Trophoblast cell (in vitro differentiated cells and primary cell): ENCODE data around the gene MCMBP.

Source experiments
- DNase-seq, 2 donors: peaks; one replicate each; pipeline ENCODE4 v3.0.0-alpha.2; 2016
- H2AFZ ChIP-seq: 2 replicates; pipeline ENCODE4 v1.6.1; 2013; ENCODE audit warnings: low read length, moderate library complexity, mild to moderate bottlenecking; ENCODE audit not compliant: insufficient read depth, poor library complexity
- H2AK5ac ChIP-seq: 2 replicates; pipeline ENCODE4 v1.6.1; 2013; ENCODE audit warnings: mild to moderate bottlenecking, low read length
- H2BK120ac ChIP-seq: 2 replicates; pipeline ENCODE4 v1.6.1; 2013; ENCODE audit warnings: low read length, mild to moderate bottlenecking, moderate library complexity; ENCODE audit not compliant: insufficient read depth, poor library complexity
- H2BK12ac ChIP-seq: 2 replicates; pipeline ENCODE4 v1.6.1; 2013; ENCODE audit warnings: mild to moderate bottlenecking, low read length, moderate library complexity
- H2BK5ac ChIP-seq: 2 replicates; pipeline ENCODE4 v1.6.1; 2013; ENCODE audit warnings: low read length, low read depth, moderate library complexity, mild to moderate bottlenecking; ENCODE audit not compliant: poor library complexity
- H3K14ac ChIP-seq: 2 replicates; pipeline ENCODE4 v1.6.1; 2013; ENCODE audit warnings: mild to moderate bottlenecking, low read length
- H3K18ac ChIP-seq: 2 replicates; pipeline ENCODE4 v1.6.1; 2013; ENCODE audit warnings: mild to moderate bottlenecking, low read length
- H3K23ac ChIP-seq: 2 replicates; pipeline ENCODE4 v1.6.1; 2013; ENCODE audit warnings: low read length
- H3K27ac ChIP-seq: 2 replicates; pipeline ENCODE4 v1.5.1; 2013; ENCODE audit warnings: low read depth, mild to moderate bottlenecking, inconsistent platforms, low read length, moderate library complexity
- H3K27me3 ChIP-seq: 2 replicates; pipeline ENCODE4 v1.6.1; 2013; ENCODE audit warnings: inconsistent platforms, mild to moderate bottlenecking, low read length, moderate library complexity; ENCODE audit not compliant: insufficient read depth
- H3K36me3 ChIP-seq, 2 experiments: 1 replicate in 1 of 2; 2 replicates in 1 of 2; pipeline ENCODE4 v1.6.1; 2013; ENCODE audit warnings: low read length in 2 of 2, mild to moderate bottlenecking in 2 of 2, moderate library complexity in 1 of 2; ENCODE audit not compliant: insufficient read depth in 2 of 2, control insufficient read depth in 1 of 2
- H3K4ac ChIP-seq: 2 replicates; pipeline ENCODE4 v1.6.1; 2013; ENCODE audit warnings: low read depth, mild to moderate bottlenecking, low read length, moderate library complexity
- H3K4me1 ChIP-seq, 2 experiments: 1 replicate in 1 of 2; 2 replicates in 1 of 2; pipeline ENCODE4 v1.6.1; 2013; ENCODE audit warnings: low read length in 2 of 2, mild to moderate bottlenecking in 2 of 2, moderate library complexity in 1 of 2; ENCODE audit not compliant: insufficient read depth in 2 of 2, control insufficient read depth in 1 of 2
- H3K4me2 ChIP-seq: 2 replicates; pipeline ENCODE4 v1.6.1; 2013; ENCODE audit warnings: inconsistent platforms, mild to moderate bottlenecking, low read length, moderate library complexity
- H3K4me3 ChIP-seq: 2 replicates; pipeline ENCODE4 v1.5.1; 2013; ENCODE audit warnings: mild to moderate bottlenecking, low read depth, low read length, inconsistent platforms
- H3K79me1 ChIP-seq: one replicate; pipeline ENCODE4 v1.6.1; 2013; ENCODE audit warnings: low read length
- H3K79me2 ChIP-seq: 2 replicates; pipeline ENCODE4 v1.6.1; 2013; ENCODE audit warnings: low read length, mild to moderate bottlenecking; ENCODE audit not compliant: control insufficient read depth, insufficient read depth, poor library complexity
- H3K9ac ChIP-seq: 2 replicates; pipeline ENCODE4 v1.6.1; 2013; ENCODE audit warnings: mild to moderate bottlenecking, low read length
- H3K9me3 ChIP-seq: 2 replicates; pipeline ENCODE4 v1.6.1; 2013; ENCODE audit warnings: low read depth, mild to moderate bottlenecking, control low read depth, inconsistent platforms, low read length; ENCODE audit not compliant: insufficient read depth
- H4K12ac ChIP-seq: 2 replicates; pipeline ENCODE4 v1.6.1; 2013; ENCODE audit warnings: low read depth, mild to moderate bottlenecking, low read length, moderate library complexity
- H4K8ac ChIP-seq: 2 replicates; pipeline ENCODE4 v1.6.1; 2013; ENCODE audit warnings: low read depth, mild to moderate bottlenecking, low read length, moderate library complexity
- H4K91ac ChIP-seq: one replicate; pipeline ENCODE4 v1.6.1; 2013; ENCODE audit warnings: low read depth, mild to moderate bottlenecking, low read length, moderate library complexity
- WGBS: extraction: QIAGEN DNeasy Blood & Tissue Kit; methylation state at CpG from one replicate; pipeline ENCODE4 v1.1.7; 2013; ENCODE audit warnings: missing lambda C conversion rate; ENCODE audit not compliant: insufficient read length, insufficient coverage; ENCODE audit errors: extremely low coverage; 5-methylcytosine and 5-hydroxymethylcytosine counted together

Gene MCMBP

DNA sequence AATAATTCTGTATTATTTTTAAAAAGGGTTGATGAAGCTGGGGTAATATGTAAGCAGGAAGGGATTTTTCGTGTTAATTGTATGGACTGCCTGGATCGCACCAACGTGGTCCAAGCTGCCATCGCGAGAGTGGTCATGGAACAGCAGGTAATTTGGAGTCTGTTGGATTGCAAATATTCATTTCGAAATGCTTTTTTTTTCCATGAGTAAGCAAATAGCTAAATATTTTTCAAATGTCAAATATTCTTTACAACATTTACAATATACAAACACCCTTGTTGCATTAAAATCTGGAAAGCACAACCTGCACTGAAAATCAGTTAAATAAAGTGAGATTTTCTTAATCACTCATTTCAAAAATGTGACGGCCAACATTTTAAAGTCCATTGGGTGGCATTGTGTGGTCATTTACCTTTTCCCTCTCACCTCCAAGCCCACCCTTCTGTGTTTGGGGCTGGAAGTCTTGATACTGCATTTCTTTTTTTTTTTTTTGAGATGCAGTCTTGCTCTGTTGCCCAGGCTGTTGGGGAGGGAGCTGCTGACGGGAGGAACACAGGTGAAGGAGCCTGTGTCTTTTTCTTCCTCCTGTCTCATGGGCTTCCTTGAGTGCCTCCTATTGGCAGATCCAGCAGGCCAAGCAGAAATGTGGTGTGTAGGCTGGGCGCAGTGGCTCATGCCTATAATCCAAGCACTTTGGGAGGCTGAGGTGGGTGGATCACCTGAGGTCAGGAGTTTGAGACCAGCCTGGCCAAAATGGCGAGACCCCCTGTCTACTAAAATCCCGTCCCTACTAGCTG, 66.1 kb downstream of the MCMBP start:
- Histone ChIP-seq H2BK120ac (no peak overlapping the region), H3K79me1 (no peaks in the 10 kb centered on the region), H3K23ac (no peak overlapping the region), H3K4me2 (no peak overlapping the region), H3K14ac (no peak overlapping the region), H3K36me3 (peaks cover 7 to 8% of the 10 kb centered on the region in 2 experiments), H3K4ac (no peak overlapping the region), H4K12ac (no peak overlapping the region), H3K79me2 (no peaks in the 10 kb centered on the region), H4K8ac (no peak overlapping the region), H4K91ac (no peak overlapping the region), H3K4me3 (no peak overlapping the region), H3K27me3 (no peaks in the 10 kb centered on the region), H2AFZ (no peak overlapping the region), H3K9me3 (no peaks in the 10 kb centered on the region), H3K9ac (no peak overlapping the region), H2BK5ac (no peak overlapping the region), H3K27ac (no peak overlapping the region), H3K18ac (no peak overlapping the region), H2AK5ac (no peak overlapping the region), H3K4me1 (no peaks in the 10 kb centered on the region), H2BK12ac (no peak overlapping the region)
- no CpG with 5 or more reads among the region's 11 CpGs for WGBS
- no peak for DNase-seq

DNA sequence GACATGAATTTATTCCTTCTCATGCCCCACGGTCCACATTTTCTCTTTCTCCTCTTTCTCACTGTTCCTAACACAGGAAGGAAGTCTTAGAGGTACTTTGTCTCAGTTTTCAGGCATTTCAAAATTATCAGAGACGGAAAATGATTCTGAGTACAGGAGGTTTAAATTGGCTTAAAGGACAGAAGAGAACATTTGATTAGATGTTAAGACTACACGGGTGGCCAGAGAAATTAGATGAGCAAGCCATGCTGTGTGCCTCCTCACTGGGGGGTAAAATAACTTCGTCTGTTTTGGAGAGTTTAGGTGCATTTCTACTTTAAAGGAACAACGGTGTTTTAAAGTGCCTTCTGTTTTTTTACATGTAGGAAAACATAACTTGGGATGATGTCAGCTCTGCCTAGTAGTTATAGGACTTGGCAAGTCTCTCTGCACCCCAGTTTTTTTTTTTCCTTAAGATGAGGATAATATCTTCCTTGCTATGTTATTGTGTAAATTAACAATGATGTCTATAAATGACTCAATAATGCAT, 66.9 kb downstream of the MCMBP start:
- H3K27ac ChIP-seq: no peak overlapping the region
- no peak for DNase-seq
- H3K18ac ChIP-seq: no peak overlapping the region
- WGBS: no CpG with 5 or more reads among the region's 5 CpGs
- H4K91ac ChIP-seq: no peak overlapping the region
- H3K79me1 ChIP-seq: no peaks in the 10 kb centered on the region
- no peak overlapping the region for H3K4me2 ChIP-seq
- no peak overlapping the region for H4K12ac ChIP-seq
- no peak overlapping the region for H3K14ac ChIP-seq
- H2AK5ac ChIP-seq: no peak overlapping the region
- no peak overlapping the region for H3K4ac ChIP-seq
- no peaks in the 10 kb centered on the region for H3K9me3 ChIP-seq
- no peak overlapping the region for H3K4me3 ChIP-seq
- H3K9ac ChIP-seq: no peak overlapping the region
- no peak overlapping the region for H4K8ac ChIP-seq
- no peak overlapping the region for H2BK12ac ChIP-seq
- H2BK5ac ChIP-seq: no peak overlapping the region
- no peaks in the 10 kb centered on the region for H3K4me1 ChIP-seq
- H3K23ac ChIP-seq: no peak overlapping the region
- H3K79me2 ChIP-seq: no peaks in the 10 kb centered on the region
- H2AFZ ChIP-seq: no peak overlapping the region
- H2BK120ac ChIP-seq: no peak overlapping the region
- no peaks in the 10 kb centered on the region for H3K27me3 ChIP-seq
- H3K36me3 ChIP-seq: peaks cover 7 to 8% of the 10 kb centered on the region in 2 experiments

DNA sequence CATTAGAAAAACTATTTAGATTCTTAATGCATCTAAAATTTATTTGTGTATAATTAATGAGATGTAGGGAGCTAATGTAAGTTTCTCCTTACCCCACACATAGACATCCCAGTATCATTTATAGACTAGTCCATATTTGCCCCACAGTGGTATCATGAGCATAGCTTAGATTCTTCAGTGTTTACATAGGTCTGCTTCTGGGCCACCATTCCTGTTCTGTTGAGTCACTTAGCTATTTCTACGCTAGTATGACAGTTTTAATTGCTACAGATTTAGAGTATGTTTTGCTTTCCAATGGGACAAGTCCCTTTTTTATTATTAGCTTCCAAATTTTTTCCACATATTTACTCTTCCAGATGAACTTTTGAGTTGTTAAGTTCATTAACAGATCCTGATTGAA, 69.4 kb downstream of the MCMBP start:
- H3K36me3 ChIP-seq: peaks cover 7 to 8% of the 10 kb centered on the region in 2 experiments
- H4K8ac ChIP-seq: no peak overlapping the region
- H3K4me1 ChIP-seq: no peaks in the 10 kb centered on the region
- no peak overlapping the region for H4K12ac ChIP-seq
- no peak overlapping the region for H2BK120ac ChIP-seq
- no peaks in the 10 kb centered on the region for H3K9me3 ChIP-seq
- H2AK5ac ChIP-seq: no peak overlapping the region
- H2BK12ac ChIP-seq: no peak overlapping the region
- no CpG with 5 or more reads among the region's 1 CpG for WGBS
- no peaks in the 10 kb centered on the region for H3K79me1 ChIP-seq
- no peak overlapping the region for H3K23ac ChIP-seq
- DNase-seq: peak; percentile 23 to 75
- no peak overlapping the region for H4K91ac ChIP-seq
- no peak overlapping the region for H3K4ac ChIP-seq
- H3K4me3 ChIP-seq: no peak overlapping the region
- H2AFZ ChIP-seq: no peak overlapping the region
- no peak overlapping the region for H3K14ac ChIP-seq
- no peak overlapping the region for H3K18ac ChIP-seq
- no peak overlapping the region for H2BK5ac ChIP-seq
- H3K27ac ChIP-seq: no peak overlapping the region
- H3K4me2 ChIP-seq: no peak overlapping the region
- H3K27me3 ChIP-seq: no peaks in the 10 kb centered on the region
- no peaks in the 10 kb centered on the region for H3K79me2 ChIP-seq
- H3K9ac ChIP-seq: no peak overlapping the region

DNA sequence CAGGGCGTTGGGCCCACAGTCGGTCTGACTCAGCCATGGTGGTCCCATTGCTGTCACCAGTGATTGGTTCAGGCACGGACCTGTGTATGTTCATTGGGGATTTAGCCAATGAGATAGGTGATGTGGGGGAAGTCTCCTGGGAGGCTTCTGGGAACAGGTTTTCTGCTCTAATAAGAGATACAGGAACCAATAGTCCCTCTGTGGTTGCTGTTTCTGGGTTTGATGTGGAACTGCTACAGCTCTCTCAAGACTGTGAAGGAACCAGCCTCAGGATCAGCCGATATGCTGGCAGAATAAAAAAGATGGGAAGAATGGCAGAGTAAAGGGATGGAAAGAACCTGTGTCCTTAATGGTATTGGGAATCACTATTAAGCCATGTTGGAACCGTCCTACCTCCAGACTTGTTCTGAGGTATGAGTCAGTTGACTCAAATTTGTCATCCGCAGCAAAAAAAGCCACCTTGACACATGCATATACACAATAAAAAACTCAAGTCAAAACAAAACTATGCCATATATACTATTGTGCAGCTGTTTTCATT, 70.6 kb downstream of the MCMBP start:
- Histone ChIP-seq H3K4me3 (no peak overlapping the region), H2BK12ac (peak overlapping the region; percentile 43)
- DNase-seq: peak in 1 of 2 donors; percentile 38

More for the DNA sequence above, 70.6 kb downstream of the MCMBP start:
- Histone ChIP-seq H3K27me3 (no peaks in the 10 kb centered on the region), H3K18ac (no peak overlapping the region), H3K79me1 (no peaks in the 10 kb centered on the region), H3K9me3 (no peaks in the 10 kb centered on the region), H4K8ac (no peak overlapping the region), H3K4me2 (no peak overlapping the region), H3K9ac (no peak overlapping the region), H3K4ac (no peak overlapping the region), H4K12ac (no peak overlapping the region), H2BK5ac (no peak overlapping the region), H3K36me3 (peaks cover 7 to 8% of the 10 kb centered on the region in 2 experiments), H3K27ac (no peak overlapping the region), H3K79me2 (no peaks in the 10 kb centered on the region), H3K14ac (no peak overlapping the region), H2AK5ac (no peak overlapping the region), H2AFZ (no peak overlapping the region), H3K4me1 (no peaks in the 10 kb centered on the region), H2BK120ac (no peak overlapping the region), H4K91ac (no peak overlapping the region), H3K23ac (no peak overlapping the region)
- WGBS: no CpG with 5 or more reads among the region's 6 CpGs
